Stomach (tissue), 4 donors: ENCODE data around the gene PERM1.

Experiments
- POLR2AphosphoS5 ChIP-seq, 3 donors: sonication (generic); formaldehyde crosslinking; IDR thresholded peaks; one replicate each; pipeline ENCODE4 v1.6.1; 2016; ENCODE audit warnings: antibody characterized with exemption in 3 of 3
- TF ChIP-seq, protein P1 (sequence below), 7 experiments: fragments of 450-650 bp in 4 of 7; fragments of 200-600 bp in 3 of 7; sonication (generic) in 3 of 7; IDR thresholded peaks; one replicate each; pipeline ENCODE4 v1.5.1; 2016 to 2019; ENCODE audit warnings: antibody characterized with exemption in 7 of 7, control low read depth in 2 of 7, mild to moderate bottlenecking in 1 of 7

- TF ChIP-seq POLR2AphosphoS5 (IDR thresholded peaks at IDR 0.05) = no peak
- TF ChIP-seq, protein P1, sequence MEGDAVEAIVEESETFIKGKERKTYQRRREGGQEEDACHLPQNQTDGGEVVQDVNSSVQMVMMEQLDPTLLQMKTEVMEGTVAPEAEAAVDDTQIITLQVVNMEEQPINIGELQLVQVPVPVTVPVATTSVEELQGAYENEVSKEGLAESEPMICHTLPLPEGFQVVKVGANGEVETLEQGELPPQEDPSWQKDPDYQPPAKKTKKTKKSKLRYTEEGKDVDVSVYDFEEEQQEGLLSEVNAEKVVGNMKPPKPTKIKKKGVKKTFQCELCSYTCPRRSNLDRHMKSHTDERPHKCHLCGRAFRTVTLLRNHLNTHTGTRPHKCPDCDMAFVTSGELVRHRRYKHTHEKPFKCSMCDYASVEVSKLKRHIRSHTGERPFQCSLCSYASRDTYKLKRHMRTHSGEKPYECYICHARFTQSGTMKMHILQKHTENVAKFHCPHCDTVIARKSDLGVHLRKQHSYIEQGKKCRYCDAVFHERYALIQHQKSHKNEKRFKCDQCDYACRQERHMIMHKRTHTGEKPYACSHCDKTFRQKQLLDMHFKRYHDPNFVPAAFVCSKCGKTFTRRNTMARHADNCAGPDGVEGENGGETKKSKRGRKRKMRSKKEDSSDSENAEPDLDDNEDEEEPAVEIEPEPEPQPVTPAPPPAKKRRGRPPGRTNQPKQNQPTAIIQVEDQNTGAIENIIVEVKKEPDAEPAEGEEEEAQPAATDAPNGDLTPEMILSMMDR (IDR thresholded peaks at IDR 0.05) = no peak
Measured at GRCh38 chr1:947958-948357, 33.9 kb downstream of the PERM1 start.
